Liver (tissue), 4 donors: ENCODE data around the gene GOLGA7B. TPM values are rescaled to one million over a fixed set of nuclear protein-coding genes. Genes with fewer than 3 reads are reported as not detected.

ENCODE experiments used
- polyA plus RNA-seq, 2 donors: library from polyadenylated mRNA; stranded (reverse) in 1 of 2; unstranded in 1 of 2; fragments of 200-250 nt in 1 of 2; fragments of >200 nt in 1 of 2; fragmentation: Nextera tagmentation in 1 of 2; extraction: Ambion mirVana in 1 of 2; gene quantifications; one replicate each; pipeline versions ENCODE4 v1.2.1 to v1.2.3, GENCODE V29; 2013 to 2015
- total RNA-seq, 2 donors: library from RNA; depleted of rRNA; stranded (reverse); fragments of >200 nt; gene quantifications; one replicate each; pipeline ENCODE4 v1.2.3, GENCODE V29; 2014
- donor health status: healthy.
- donor health status: healthy.
- donor health status: healthy.

Gene GOLGA7B
- total and polyA plus RNA-seq, 4 donors = 0.05 to 0.63 (median 0.40) TPM

Other genes starting within 250 kb of the GOLGA7B start
- 1 to 10 TPM in 1 of 2 donors, under 1 TPM in 1; 0.42 to 2.5 TPM for gene MORN4, start 216.3 kb upstream of the GOLGA7B start, total RNA-seq
- 1 to 10 TPM; 1.7 to 3.1 TPM for gene MORN4, start 216.3 kb upstream of the GOLGA7B start, polyA plus RNA-seq
- gene PI4K2A, start 209.2 kb upstream of the GOLGA7B start, total RNA-seq = 10 to 100 TPM; 12.1 to 17.6 TPM
- 10 to 100 TPM in 1 of 2 donors, 1 to 10 TPM in 1; 4.4 to 10.2 TPM for gene PI4K2A, start 209.2 kb upstream of the GOLGA7B start, polyA plus RNA-seq
- gene AVPI1, start 162.6 kb upstream of the GOLGA7B start, total RNA-seq = 1 to 10 TPM; 6.6 to 7.8 TPM
- 10 to 100 TPM; 16.0 to 22.1 TPM for gene AVPI1, start 162.6 kb upstream of the GOLGA7B start, polyA plus RNA-seq
- gene MARVELD1, start 136.1 kb upstream of the GOLGA7B start, total RNA-seq = 1 to 10 TPM; 2.3 to 3.3 TPM
- 1 to 10 TPM in 1 of 2 donors, under 1 TPM in 1; 0.72 to 3.3 TPM for gene MARVELD1, start 136.1 kb upstream of the GOLGA7B start, polyA plus RNA-seq
- gene ZFYVE27, start 112.7 kb upstream of the GOLGA7B start, total RNA-seq = 10 to 100 TPM; 14.6 to 25.9 TPM
- 10 to 100 TPM; 10.2 to 11.6 TPM for gene ZFYVE27, start 112.7 kb upstream of the GOLGA7B start, polyA plus RNA-seq
- gene SFRP5, start 77.8 kb upstream of the GOLGA7B start, total RNA-seq = 10 to 100 TPM in 1 of 2 donors, 1 to 10 TPM in 1; 3.6 to 15.1 TPM
- 1 to 10 TPM; 3.7 to 9.2 TPM for gene SFRP5, start 77.8 kb upstream of the GOLGA7B start, polyA plus RNA-seq
- under 1 TPM; 0.14 to 0.25 TPM for gene CRTAC1, start 180.8 kb downstream of the GOLGA7B start, total RNA-seq
- gene CRTAC1, start 180.8 kb downstream of the GOLGA7B start, polyA plus RNA-seq = under 1 TPM; 0.28 to 0.33 TPM